Body of pancreas (tissue), 4 donors: ENCODE results near the gene PHF13.
"Not testable (repeated sequence)": the region's sequence is repeated elsewhere in the genome, so short reads cannot be mapped to it uniquely, and the experiment has no call there.

Source experiments
- CTCF ChIP-seq, 7 experiments: fragments of 450-650 bp in 4 of 7; fragments of 200-600 bp in 3 of 7; sonication (generic) in 3 of 7; IDR thresholded peaks; one replicate each; pipeline ENCODE4 v1.5.1; 2016 to 2019; ENCODE audit warnings: antibody characterized with exemption in 7 of 7
- POLR2A ChIP-seq, 3 donors: fragments of 450-650 bp; IDR thresholded peaks; one replicate each; pipeline ENCODE4 v1.6.1; 2016; ENCODE audit warnings: antibody characterized with exemption in 3 of 3, mild to moderate bottlenecking in 2 of 3

GRCh38 chr1:6636778-6637177, 23.2 kb downstream of the PHF13 start:
- TF ChIP-seq POLR2A, CTCF (IDR thresholded peaks at IDR 0.05): not testable (repeated sequence)
